Superior temporal gyrus (tissue), 1 donor: ENCODE data around the gene CBX8.

Experiments used
- DNase-seq: peaks from one replicate; pipeline ENCODE4 v3.0.0-alpha.2; 2016; ENCODE audit errors: extremely low spot score

Gene CBX8

GRCh38 chr17:79804856-79805696, 8.2 kb upstream of the CBX8 start:
- DNase-seq, result no peak

GRCh38 chr17:79803997-79804855, 7.3 kb upstream of the CBX8 start:
- DNase-seq, result no peak

DNA sequence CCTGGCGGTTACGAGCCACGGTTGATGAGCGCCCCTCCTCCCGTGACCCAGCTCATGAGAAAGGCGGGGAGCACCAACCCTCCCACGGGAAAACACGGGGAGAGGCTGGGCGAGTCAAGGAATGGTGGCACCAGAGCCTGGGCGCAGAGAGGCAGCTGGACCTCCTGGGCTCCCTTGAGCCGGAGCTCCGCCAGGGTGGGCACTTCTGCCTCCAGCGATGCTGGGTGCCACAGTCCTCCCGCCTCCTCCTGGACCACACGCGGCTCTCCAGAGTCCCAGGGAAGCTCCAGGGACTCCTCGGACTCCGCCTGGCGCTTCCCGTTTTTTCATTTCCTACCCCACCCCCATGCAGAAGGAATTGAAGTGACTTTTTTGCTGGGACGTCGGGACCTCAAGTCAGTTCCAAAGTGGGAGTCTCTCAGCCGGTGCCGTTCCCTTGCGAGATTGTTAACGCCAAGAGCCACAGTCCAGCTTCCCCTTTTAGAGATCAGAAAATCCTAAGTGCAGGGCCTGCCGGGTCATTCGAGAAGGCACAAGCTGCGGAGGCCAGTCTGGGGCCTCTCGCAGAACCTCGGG, 6.6 kb upstream of the CBX8 start:
- no peak for DNase-seq

DNA sequence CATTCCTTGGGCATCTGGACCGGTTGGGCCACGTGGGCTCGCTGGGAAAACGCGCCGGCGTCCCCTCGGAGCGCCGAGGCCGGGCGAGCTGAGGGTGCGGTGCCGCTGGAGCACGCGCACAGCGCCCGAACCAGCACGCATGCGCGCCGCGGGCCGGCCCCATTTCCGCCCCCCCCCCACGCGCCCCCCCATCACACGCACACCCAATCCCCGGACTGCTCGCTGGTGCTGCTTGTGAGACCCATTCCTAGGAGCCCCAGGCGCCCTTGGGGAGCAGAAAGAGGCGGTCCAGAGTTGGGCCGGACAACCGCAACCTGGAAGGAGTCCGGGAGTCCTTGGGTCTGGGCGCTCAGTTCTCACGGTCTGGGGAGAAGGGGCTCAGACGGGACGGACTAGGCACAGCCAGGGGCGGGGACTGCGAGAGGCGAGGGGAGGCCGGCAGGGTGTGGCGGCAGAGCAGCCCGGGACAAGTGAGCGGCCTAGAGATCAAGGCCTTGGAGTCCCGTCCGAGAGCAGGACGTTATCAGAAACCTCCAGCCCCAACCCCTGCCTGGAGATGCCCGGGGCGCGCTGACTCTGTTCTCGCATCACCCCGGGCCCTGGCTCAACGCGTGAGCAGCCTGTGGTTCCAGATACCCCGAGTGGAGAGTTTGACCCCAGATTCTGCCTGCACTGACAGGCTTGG, 6.0 kb upstream of the CBX8 start:
- DNase-seq, result no peak

GRCh38 chr17:79802039-79802735, 5.3 kb upstream of the CBX8 start:
- DNase-seq, result no peak

DNA sequence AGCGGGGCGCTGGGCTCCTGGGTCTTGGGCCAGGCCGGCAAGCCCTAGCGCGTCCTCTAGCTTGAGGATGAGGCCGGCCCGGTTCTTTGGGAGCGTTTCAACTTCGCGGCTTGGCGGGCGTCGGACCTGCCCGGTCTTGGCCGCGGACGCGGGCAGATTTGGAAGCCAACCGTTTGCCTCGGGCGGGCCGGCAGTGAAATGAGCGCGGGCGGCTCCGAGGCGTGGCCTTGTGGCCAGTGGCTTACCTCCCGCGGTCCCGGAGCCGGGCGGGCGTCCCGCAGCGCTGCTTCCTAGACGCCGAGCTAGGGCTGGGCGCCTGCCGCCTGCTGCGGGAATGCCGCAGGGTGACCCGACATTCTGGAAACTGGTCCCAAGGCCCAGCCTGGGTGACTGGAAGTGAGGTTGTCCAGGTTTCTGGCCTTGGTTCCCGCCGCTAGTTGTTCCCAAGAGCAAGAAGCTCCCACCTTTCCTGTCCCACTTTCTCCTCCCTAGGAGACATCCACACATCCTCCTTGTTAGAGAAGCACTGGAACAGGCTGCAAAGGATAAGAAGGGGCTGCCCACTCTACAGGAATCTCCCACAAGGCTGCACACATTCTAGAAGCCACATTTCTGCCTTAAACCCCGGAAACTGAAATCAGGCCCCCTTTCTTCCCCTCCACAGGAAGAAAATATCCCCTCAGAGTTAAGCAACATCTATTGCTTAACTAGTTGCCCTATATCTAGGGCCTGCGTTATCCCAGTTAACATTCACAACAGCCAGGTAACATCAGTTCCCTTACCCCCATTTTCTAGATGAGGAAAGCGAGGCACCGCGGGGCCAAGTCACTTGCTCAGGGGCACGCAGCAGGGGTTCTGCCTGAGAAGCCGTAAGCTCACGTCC, 4.5 kb upstream of the CBX8 start:
- DNase-seq, result no peak

GRCh38 chr17:79800325-79801155, 3.7 kb upstream of the CBX8 start:
- no peak for DNase-seq

DNA sequence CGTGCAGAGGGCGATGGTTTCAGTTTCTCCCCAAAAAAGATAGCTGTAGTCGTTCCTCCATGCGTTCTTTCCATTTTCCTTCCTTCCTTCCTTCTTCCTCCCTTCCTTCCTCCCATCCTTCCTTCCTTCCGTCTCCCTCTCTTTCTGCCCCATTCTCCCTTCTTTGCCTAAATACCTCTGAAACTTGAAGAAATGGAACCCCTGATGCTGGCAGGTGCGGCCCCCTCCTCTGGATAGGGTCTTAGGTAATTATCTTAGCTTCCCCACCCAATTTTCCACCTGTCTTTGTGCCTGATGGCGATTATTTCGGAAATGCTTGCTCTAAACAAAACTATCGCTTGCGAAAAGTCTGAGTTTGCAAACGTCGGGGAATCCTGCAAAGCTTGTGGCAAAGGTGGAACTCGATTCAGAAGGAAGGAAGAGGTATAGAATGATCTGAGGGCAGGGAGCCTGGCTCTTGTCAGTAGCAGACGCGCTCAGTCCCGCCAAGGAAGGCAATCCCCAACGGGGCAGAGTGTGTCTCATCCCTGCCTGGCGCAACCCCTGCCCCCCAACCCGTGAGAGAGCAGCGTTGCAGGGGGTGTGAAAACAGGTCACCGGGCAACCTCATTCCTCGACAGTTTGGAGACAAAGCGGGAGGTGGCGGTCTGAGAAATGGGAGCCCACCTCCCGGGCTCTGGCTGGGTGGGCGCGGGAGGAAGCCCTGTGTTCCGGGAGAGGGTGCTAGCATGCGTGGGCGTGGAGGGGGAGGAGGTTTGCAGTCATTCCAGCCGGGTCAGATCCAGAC, 2.9 kb upstream of the CBX8 start:
- no peak for DNase-seq

DNA sequence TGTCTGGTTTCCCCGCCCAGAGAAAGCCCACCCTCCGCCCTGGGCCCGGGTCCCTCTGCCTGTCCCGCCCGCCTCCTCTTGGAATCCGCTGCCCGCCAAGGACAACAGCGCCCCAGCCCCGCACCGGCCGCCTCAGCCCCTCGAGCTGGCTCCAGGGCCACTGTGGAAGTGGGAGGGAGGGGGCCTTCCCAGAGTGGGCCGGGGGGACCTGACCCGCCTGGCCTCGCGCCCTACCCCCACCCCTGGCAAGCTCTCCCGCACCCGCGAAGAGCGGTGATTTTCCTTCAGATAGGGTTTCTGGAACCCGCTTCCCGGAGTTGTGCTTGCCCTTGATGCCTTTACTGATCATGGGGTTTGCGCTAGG, 2.3 kb upstream of the CBX8 start:
- DNase-seq, result no peak

DNA sequence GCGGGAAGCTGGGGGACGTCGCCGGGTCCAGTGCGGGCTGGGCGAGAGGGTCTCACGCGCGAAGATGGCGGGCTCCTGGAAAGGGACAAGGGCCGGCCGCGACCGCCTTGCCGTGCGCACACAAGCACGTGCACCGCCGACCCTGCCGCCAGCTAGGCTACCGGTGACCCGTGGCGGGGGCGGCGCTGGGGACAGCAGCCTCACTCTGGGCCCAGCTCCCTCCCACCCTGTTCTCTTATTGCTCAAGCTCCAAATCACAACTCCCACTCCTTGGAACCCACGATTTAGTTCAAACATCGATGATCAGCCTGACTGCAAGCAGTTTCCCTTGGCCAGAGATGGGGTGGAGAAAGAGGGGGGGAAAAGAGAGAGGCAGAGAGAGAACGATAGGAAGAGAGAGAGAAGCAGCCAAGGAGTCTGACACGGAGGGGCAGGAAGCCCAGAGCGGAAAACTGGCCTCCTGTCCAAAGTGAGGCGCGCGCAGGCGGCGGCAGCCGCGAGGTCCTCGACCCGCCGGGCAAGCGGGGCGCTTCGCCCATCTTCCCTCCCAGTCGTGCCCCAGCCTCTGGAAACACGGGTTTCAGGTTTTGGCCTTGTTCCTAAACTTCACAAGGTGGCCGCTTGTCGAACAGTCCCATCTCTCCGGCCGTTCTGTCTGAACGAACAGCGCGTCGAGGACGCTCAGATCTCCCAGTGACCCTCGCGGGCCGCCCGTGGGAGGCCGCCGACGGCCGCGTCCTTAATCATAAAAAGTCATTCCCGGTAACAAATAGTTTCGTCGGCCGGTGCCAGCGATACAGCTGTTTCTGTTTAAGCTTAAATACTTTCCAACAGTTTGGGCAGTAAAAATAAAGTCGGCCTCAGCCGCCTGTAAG, 1.7 kb upstream of the CBX8 start:
- DNase-seq, result no peak

DNA sequence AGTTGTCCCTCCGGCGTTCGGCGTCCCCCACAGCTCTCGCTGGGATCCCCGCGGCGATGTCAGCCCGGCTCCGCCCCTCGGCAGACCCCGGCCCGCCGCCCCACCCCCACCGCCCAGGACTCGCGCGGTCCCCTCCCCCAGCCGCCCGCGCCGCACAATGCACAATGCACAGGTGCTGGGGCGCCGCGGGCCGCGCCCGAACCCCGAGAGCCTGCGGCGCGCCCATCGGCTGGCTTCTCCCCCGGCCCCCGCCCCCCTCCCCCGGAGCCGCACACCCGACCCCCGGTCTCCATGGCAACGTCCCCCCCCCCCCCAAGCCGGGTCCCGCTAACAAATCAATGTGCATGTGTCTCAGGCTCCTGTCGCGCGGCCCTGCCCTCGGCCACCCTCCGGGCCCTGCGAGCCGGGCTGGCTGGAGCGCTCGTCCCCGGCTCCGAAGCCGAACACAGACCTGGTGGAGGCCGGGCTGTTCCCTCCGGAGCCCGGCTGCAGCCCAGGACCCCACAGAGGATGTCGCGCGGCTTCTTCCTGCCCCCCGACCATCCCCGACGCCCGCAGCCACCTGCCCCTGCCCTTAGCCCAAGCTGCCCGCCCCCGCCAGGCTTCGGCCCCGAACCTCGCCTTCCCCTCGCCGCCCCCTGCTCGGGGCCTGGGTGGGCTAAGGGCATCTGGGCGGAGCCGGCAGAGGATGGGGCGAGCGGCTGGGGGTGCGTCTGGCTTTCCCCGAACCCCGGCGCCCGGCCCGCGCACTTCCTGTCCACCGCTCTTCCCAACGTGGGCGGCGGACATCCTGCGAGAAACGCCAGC, 818 bp upstream of the CBX8 start:
- DNase-seq, result no peak

DNA sequence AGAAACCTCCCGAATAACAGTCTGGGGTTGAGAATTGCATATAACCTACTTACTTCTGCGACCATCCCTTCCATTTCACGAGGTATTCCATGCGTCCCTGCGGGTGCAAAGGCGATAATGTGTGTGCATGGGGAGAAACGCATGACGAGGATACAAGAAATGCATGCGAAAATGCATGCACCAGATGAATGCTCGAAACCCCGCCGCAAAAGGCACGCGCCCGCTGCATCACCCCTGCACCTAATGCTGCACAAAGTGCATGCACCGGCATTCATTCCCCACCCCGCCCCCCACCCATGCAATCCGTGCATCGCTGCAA, 474 bp downstream of the CBX8 start:
- DNase-seq, result peak; percentile 43

DNA sequence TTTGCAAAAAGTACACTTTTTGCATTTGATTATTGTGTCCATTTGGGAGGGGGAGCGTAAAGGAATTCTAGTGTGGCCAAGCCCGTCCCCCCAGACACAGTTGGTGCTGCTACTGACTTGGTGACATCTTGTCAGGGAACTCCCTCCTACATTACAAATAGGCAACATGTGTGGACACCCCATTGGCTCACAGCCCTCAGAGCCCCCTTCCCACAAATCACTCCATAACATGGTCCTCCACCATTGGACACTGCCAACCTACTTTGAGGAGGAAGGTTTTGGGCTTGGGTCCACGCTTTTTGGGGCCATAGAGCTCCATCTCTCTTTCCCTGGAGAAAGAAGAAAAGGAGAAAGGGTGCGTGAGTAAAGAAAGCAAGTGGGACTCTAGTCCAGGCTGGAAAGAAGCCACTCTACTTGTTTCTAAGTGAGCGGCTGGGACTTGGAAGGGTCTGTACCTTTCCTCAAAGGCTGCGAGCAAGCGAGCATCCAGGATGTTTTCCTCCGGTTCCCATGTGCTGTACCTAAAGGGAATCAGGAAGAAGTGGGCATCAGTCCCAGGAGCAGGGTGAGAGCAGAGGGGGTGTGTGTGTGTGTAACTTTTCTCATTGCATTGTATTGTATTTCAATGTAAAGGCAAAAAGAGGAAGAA, 958 bp downstream of the CBX8 start:
- DNase-seq, result no peak

DNA sequence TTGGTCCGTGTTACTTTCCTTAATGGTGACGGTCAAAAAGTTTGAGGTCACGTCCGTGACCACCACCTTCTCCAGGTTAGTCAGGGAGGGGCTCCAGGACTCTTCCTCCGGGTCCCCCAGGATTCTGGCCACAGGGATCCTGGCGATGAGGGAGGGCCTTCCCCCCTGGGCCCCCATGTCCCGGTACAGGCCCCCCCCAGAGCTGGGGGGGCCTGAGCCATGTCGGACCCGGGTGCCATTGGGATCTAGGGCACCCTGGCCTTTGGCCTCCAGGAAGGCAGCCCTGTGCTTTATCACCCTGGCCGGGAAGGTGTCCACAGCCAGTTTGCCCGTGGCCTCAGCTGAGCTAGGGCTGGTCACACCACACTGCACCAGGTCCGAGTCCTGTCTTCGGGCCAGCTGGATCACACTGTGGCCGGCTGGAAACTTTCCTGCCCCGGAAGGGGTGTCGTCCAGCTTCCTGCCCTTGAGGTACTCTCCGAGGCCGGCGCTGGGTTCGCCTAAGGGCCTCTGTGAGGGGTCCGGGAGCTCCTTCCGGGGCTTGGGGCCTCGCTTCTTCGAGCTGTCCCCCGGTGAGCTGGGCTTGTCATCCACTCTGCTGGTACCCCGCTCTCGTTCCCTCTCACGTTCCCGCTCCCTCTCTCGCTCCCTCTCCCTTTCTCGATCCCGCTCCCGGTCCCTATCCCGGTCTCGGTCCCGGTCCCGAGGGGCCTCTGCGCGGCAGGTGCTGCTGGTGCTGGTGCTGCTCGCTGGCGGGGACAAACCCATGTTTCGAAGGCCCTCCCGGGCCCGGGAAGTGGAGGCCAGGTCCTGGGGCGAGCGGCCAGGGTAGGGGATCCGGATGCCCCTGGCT, 2.0 kb downstream of the CBX8 start:
- no peak for DNase-seq

DNA sequence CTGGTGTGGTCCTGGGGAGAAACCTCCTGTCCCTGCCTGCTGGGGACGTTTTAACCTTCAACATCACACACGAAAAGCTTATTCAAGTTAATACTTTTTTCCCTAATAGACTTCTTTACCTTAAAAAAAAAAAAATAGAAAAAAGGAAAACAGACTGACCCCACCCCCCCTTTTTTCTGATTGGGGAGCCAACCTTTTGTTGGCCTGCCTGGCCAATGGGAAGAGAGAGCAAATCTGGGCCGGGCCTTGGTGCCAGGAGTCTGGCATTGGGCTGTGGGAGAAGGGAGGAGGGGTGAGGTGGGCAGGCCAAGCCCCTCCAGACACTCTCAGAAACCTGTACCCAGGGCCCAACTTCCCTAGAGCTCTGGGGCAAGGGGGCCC, 3.0 kb downstream of the CBX8 start:
- no peak for DNase-seq
